COLO668 (cell line): ENCODE data around the gene FHAD1.
A peak's percentile ranks its signal among the peaks of the same experiment; 100 is the strongest.
"Not testable (repeated sequence)": the region's sequence is repeated elsewhere in the genome, so short reads cannot be mapped to it uniquely, and the experiment has no call there.

Source experiments
- DNase-seq: peaks from one replicate; lab custom pipeline; 2025; ENCODE audit not compliant: unreplicated experiment; lab: John Stamatoyannopoulos, UW

FHAD1 gene

GRCh38 chr1:15430787-15431570 is 184.0 kb downstream of the FHAD1 start:
- DNase-seq: peak; percentile 73

GRCh38 chr1:15431571-15431948 is 184.5 kb downstream of the FHAD1 start:
- DNase-seq: no peak

GRCh38 chr1:15432324-15432723 is 185.3 kb downstream of the FHAD1 start:
- peak; percentile 38 for DNase-seq

- DNase-seq: no peak
Measured at GRCh38 chr1:15433471-15433870, 186.4 kb downstream of the FHAD1 start.

- DNase-seq: not testable (repeated sequence)
Measured at GRCh38 chr1:15434739-15435138, 187.7 kb downstream of the FHAD1 start.

- DNase-seq: no peak
Measured at GRCh38 chr1:15435239-15436077, 188.4 kb downstream of the FHAD1 start.

- DNase-seq: peak; percentile 34
Measured at GRCh38 chr1:15436881-15437442, 189.9 kb downstream of the FHAD1 start.

GRCh38 chr1:15439325-15439724 is 192.3 kb downstream of the FHAD1 start:
- DNase-seq: no peak

- DNase-seq: no peak
Measured at GRCh38 chr1:15440357-15440756, 193.3 kb downstream of the FHAD1 start.

- no peak for DNase-seq
Measured at GRCh38 chr1:15441247-15441646, 194.2 kb downstream of the FHAD1 start.

- DNase-seq: no peak
Measured at GRCh38 chr1:15442119-15442518, 195.1 kb downstream of the FHAD1 start.

- no peak for DNase-seq
Measured at GRCh38 chr1:15442759-15443158, 195.7 kb downstream of the FHAD1 start.

- peak; percentile 35 for DNase-seq
Measured at GRCh38 chr1:15443281-15443680, 196.3 kb downstream of the FHAD1 start.

- no peak for DNase-seq
Measured at GRCh38 chr1:15444468-15445389, 197.7 kb downstream of the FHAD1 start.

GRCh38 chr1:15445390-15446122 is 198.5 kb downstream of the FHAD1 start:
- DNase-seq: no peak

- DNase-seq: no peak
Measured at GRCh38 chr1:15446212-15446611, 199.2 kb downstream of the FHAD1 start.
